ENCODE results near the gene CIBAR2.

- TF ChIP-seq POLR2A (IDR thresholded peaks at IDR 0.05) (no peak), CTCF (IDR thresholded peaks at IDR 0.05 in 8 of 11, conservative IDR thresholded peaks at IDR 0.05 in 3 of 11) (no peak)
These were observed 34.8 kb upstream of the CIBAR2 start for GRCh38 chr16:85146922-85147651.
